Fibroblast of upper back skin (primary cell): Measurements from ENCODE around the gene SEPHS1.
"Not testable (repeated sequence)": the region's sequence is repeated elsewhere in the genome, so short reads cannot be mapped to it uniquely, and the experiment has no call there.

Experiments used
- DNase-seq: peaks from one replicate; pipeline ENCODE4 v3.0.0-alpha.2; 2013

SEPHS1 gene

GRCh38 chr10:13276749-13277365 lies 71.2 kb downstream of the SEPHS1 start:
- DNase-seq, result no peak

- not testable (repeated sequence) for DNase-seq
These were observed 71.9 kb downstream of the SEPHS1 start for GRCh38 chr10:13276146-13276545.

- DNase-seq, result peak; percentile 8
These were observed 75.9 kb downstream of the SEPHS1 start for GRCh38 chr10:13272164-13272571.

- peak; percentile 9 for DNase-seq
These were observed 76.4 kb downstream of the SEPHS1 start for GRCh38 chr10:13271552-13272163.

- peak; percentile 17 for DNase-seq
These were observed 77.1 kb downstream of the SEPHS1 start for GRCh38 chr10:13270877-13271551.

- no peak for DNase-seq
These were observed 79.3 kb downstream of the SEPHS1 start for GRCh38 chr10:13268841-13269240.

GRCh38 chr10:13268310-13268709 lies 79.8 kb downstream of the SEPHS1 start:
- DNase-seq, result no peak
